ENCODE results near the gene SH3PXD2A. TPM values are rescaled to one million over a fixed set of nuclear protein-coding genes. Genes with fewer than 3 reads are reported as not detected.

SH3PXD2A gene
- total RNA-seq, 1 donor from 2014 or later: 12.4 TPM

- DNase-seq (ENCODE audit: low read depth): no peak
- Histone ChIP-seq H3K27me3 (ENCODE audit: control insufficient read depth, insufficient read depth, low read length) (no peaks in the 10 kb centered on the region), H3K36me3 (ENCODE audit: control insufficient read depth, insufficient read depth, low read length) (peaks cover 3% of the 10 kb centered on the region), H3K4me3 (ENCODE audit: low read depth, low read length) (no peak overlapping the region)
- no peak for TF ChIP-seq CTCF (IDR thresholded peaks at IDR 0.05; ENCODE audit: insufficient read depth, low read length, severe bottlenecking)
- FAIRE-seq: peak; percentile 86
Observed at GRCh38 chr10:103595933-103596726, 259.2 kb downstream of the SH3PXD2A start.

GRCh38 chr10:103593022-103593570 lies 262.3 kb downstream of the SH3PXD2A start:
- no peaks in the 10 kb centered on the region for H3K36me3 ChIP-seq (ENCODE audit: control insufficient read depth, insufficient read depth, low read length)
- FAIRE-seq: no peak

GRCh38 chr10:103592186-103593021 lies 263.0 kb downstream of the SH3PXD2A start:
- Histone ChIP-seq H3K27me3 (ENCODE audit: control insufficient read depth, insufficient read depth, low read length) (no peaks in the 10 kb centered on the region), H3K4me3 (ENCODE audit: low read depth, low read length) (no peak overlapping the region), H3K36me3 (ENCODE audit: control insufficient read depth, insufficient read depth, low read length) (no peaks in the 10 kb centered on the region)
- DNase-seq (ENCODE audit: low read depth) (peak; percentile 33), FAIRE-seq (peak; percentile 28)
- peak; percentile 74 for TF ChIP-seq CTCF (IDR thresholded peaks at IDR 0.05; ENCODE audit: insufficient read depth, low read length, severe bottlenecking)

More at GRCh38 chr10:103593022-103593570, 262.3 kb downstream of the SH3PXD2A start:
- TF ChIP-seq CTCF (IDR thresholded peaks at IDR 0.05; ENCODE audit: insufficient read depth, low read length, severe bottlenecking): no peak
- no peak for DNase-seq (ENCODE audit: low read depth)
- H3K27me3 ChIP-seq (ENCODE audit: control insufficient read depth, insufficient read depth, low read length): no peaks in the 10 kb centered on the region
- H3K4me3 ChIP-seq (ENCODE audit: low read depth, low read length): no peak overlapping the region

- no peak for DNase-seq (ENCODE audit: low read depth)
- Histone ChIP-seq H3K4me3 (ENCODE audit: low read depth, low read length) (no peak overlapping the region), H3K27me3 (ENCODE audit: control insufficient read depth, insufficient read depth, low read length) (no peaks in the 10 kb centered on the region), H3K36me3 (ENCODE audit: control insufficient read depth, insufficient read depth, low read length) (no peaks in the 10 kb centered on the region)
- TF ChIP-seq CTCF (IDR thresholded peaks at IDR 0.05; ENCODE audit: insufficient read depth, low read length, severe bottlenecking): no peak
- FAIRE-seq: peak; percentile 72
Observed at GRCh38 chr10:103590744-103591291, 264.6 kb downstream of the SH3PXD2A start.

- DNase-seq (ENCODE audit: low read depth): no peak
- no peak for TF ChIP-seq CTCF (IDR thresholded peaks at IDR 0.05; ENCODE audit: insufficient read depth, low read length, severe bottlenecking)
- Histone ChIP-seq H3K36me3 (ENCODE audit: control insufficient read depth, insufficient read depth, low read length) (no peaks in the 10 kb centered on the region), H3K4me3 (ENCODE audit: low read depth, low read length) (no peak overlapping the region), H3K27me3 (ENCODE audit: control insufficient read depth, insufficient read depth, low read length) (no peaks in the 10 kb centered on the region)
- no peak for FAIRE-seq
Observed at GRCh38 chr10:103590060-103590459, 265.3 kb downstream of the SH3PXD2A start.
